Vagina (tissue), 2 donors: ENCODE data around the gene YLPM1. TPM values are rescaled to one million over a fixed set of nuclear protein-coding genes. Genes with fewer than 3 reads are reported as not detected.

ENCODE experiments used
- DNase-seq, 2 donors: peaks; one replicate each; pipeline ENCODE4 v3.0.0-alpha.2; 2017; ENCODE audit errors: extremely low spot score in 2 of 2
- H3K27ac ChIP-seq: fragments of 200-600 bp; sonication (generic); one replicate; pipeline ENCODE4 v1.5.1; 2019
- H3K27me3 ChIP-seq: fragments of 200-600 bp; sonication (generic); one replicate; pipeline ENCODE4 v1.5.1; 2019
- H3K36me3 ChIP-seq, 2 donors: fragments of 200-600 bp; sonication (generic); one replicate each; pipeline ENCODE4 v1.5.1; 2017 to 2019
- H3K4me1 ChIP-seq: fragments of 200-600 bp; sonication (generic); one replicate; pipeline ENCODE4 v1.5.1; 2019
- H3K4me3 ChIP-seq, 2 donors: fragments of 200-600 bp; sonication (generic); 1 replicate in 1 of 2; 2 replicates in 1 of 2; pipeline ENCODE4 v1.5.1; 2016 to 2019
- H3K9me3 ChIP-seq: fragments of 200-600 bp; sonication (generic); one replicate; pipeline ENCODE4 v1.5.1; 2019
- CTCF ChIP-seq, 3 experiments: fragments of 450-650 bp in 2 of 3; fragments of 200-600 bp in 1 of 3; sonication (generic) in 1 of 3; IDR thresholded peaks; one replicate each; pipeline ENCODE4 v1.5.1; 2017 to 2019; ENCODE audit warnings: antibody characterized with exemption in 3 of 3, mild to moderate bottlenecking in 2 of 3, moderate library complexity in 2 of 3
- POLR2A ChIP-seq, 2 donors: fragments of 450-650 bp; IDR thresholded peaks; one replicate each; pipeline ENCODE4 v1.6.1; 2017; ENCODE audit warnings: antibody characterized with exemption in 2 of 2, mild to moderate bottlenecking in 2 of 2, moderate library complexity in 2 of 2
- POLR2AphosphoS5 ChIP-seq, 2 donors: sonication (generic); formaldehyde crosslinking; IDR thresholded peaks; one replicate each; pipeline ENCODE4 v1.9.0; 2017; ENCODE audit warnings: antibody characterized with exemption in 2 of 2, mild to moderate bottlenecking in 2 of 2, low read depth in 1 of 2; ENCODE audit not compliant: insufficient read depth in 1 of 2
- intact Hi-C: fragments of 100-400 bp; cut with DNase I; formaldehyde crosslinking; loops from one replicate; pipeline ENCODE4 v1.15.1; 2023
- total RNA-seq: library from RNA; depleted of rRNA; stranded (reverse); fragments of >200 nt; gene quantifications from one replicate; pipeline ENCODE4 v1.2.3, GENCODE V29; 2016

Gene YLPM1
- total RNA-seq, 1 donor from 2014 or later: 50.3 TPM

- intact Hi-C loops: no loop called here
- no peaks in the 10 kb centered on the region for H3K36me3 ChIP-seq
- H3K27ac ChIP-seq: no peak overlapping the region
- TF ChIP-seq POLR2A (IDR thresholded peaks at IDR 0.05) (no peak), POLR2AphosphoS5 (IDR thresholded peaks at IDR 0.05; ENCODE audit: insufficient read depth in 1 of 2, low read depth in 1 of 2) (no peak), CTCF (IDR thresholded peaks at IDR 0.05) (no peak)
- no peak overlapping the region for H3K4me3 ChIP-seq
- H3K27me3 ChIP-seq: no peaks in the 10 kb centered on the region
- H3K9me3 ChIP-seq: no peaks in the 10 kb centered on the region
- no peaks in the 10 kb centered on the region for H3K4me1 ChIP-seq
- peak in 1 of 2 donors; percentile 16 for DNase-seq
These were observed 103.7 kb downstream of the YLPM1 start for GRCh38 chr14:74866708-74867389.

DNA sequence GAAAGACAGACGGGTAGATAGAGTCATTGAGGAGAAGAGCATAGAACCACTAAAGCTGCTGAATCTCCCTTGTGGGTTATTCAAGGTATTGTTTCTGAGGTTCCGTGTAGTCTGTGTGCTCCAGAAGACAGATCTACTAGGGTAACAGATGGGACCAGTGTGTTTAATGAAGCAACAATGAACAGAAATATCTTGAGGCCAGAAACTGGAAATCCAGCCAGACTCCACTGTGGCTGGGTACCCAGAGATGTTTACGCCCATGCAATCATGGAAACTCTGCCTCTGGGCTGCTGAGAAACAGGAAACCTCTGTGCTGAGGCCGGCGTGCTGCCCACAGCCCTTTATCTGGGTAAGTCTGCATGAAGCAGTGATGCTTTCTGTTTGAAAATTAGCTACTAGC lies 104.6 kb downstream of the YLPM1 start:
- Histone ChIP-seq H3K27ac (no peak overlapping the region), H3K36me3 (no peaks in the 10 kb centered on the region), H3K4me1 (no peaks in the 10 kb centered on the region), H3K4me3 (no peak overlapping the region), H3K27me3 (no peaks in the 10 kb centered on the region), H3K9me3 (no peaks in the 10 kb centered on the region)
- intact Hi-C loops: no loop called here
- no peak for TF ChIP-seq POLR2A (IDR thresholded peaks at IDR 0.05)
- TF ChIP-seq CTCF (IDR thresholded peaks at IDR 0.05): no peak
- TF ChIP-seq POLR2AphosphoS5 (IDR thresholded peaks at IDR 0.05; ENCODE audit: insufficient read depth in 1 of 2, low read depth in 1 of 2): no peak
- peak in 1 of 2 donors; percentile 40 for DNase-seq

DNA sequence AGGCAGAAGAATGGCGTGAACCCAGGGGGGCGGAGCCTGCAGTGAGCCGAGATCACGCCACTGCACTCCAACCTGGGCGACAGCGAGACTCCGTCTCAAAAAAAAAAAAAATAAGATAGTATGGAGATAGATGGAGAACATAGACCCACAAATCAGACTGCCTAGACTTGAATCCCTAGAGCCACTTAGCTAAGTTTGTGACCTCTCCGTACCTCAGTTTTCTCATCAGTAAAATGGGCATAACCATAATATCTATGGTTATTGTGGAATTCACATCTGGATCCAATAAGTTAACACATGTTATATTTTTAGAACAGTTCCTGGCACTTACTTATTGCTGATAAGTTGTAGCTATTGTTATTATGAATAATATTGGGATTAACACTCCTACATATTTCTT lies 105.6 kb downstream of the YLPM1 start:
- H3K27me3 ChIP-seq: no peaks in the 10 kb centered on the region
- intact Hi-C loops: no loop called here
- no peaks in the 10 kb centered on the region for H3K4me1 ChIP-seq
- no peaks in the 10 kb centered on the region for H3K36me3 ChIP-seq
- no peak for DNase-seq
- H3K27ac ChIP-seq: no peak overlapping the region
- H3K9me3 ChIP-seq: no peaks in the 10 kb centered on the region
- H3K4me3 ChIP-seq: no peak overlapping the region
- TF ChIP-seq POLR2A (IDR thresholded peaks at IDR 0.05) (no peak), POLR2AphosphoS5 (IDR thresholded peaks at IDR 0.05; ENCODE audit: insufficient read depth in 1 of 2, low read depth in 1 of 2) (no peak), CTCF (IDR thresholded peaks at IDR 0.05) (no peak)

DNA sequence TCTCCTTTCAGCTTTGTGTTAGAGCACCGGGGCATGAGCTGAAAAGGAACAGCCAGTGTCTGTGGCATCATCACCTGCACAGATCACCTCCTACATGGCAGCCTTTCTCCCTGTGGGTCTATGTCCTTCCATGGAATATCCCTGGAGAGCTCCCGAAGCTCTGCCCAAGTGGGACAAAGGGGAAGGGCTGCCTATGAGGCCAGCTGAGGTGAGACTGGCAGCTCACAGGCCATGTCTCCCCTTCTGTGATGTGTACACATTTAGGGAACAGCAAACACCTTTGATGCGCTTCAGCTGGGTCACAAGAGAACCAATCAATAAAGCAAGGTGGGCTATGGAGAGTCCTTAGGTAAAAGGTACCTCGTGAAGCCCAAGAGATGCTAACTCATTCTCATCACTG lies 108.7 kb downstream of the YLPM1 start:
- intact Hi-C loops: no loop called here
- no peaks in the 10 kb centered on the region for H3K36me3 ChIP-seq

More for the DNA sequence above, 108.7 kb downstream of the YLPM1 start:
- Histone ChIP-seq H3K4me1 (no peaks in the 10 kb centered on the region), H3K4me3 (no peak overlapping the region), H3K9me3 (no peaks in the 10 kb centered on the region), H3K27ac (no peak overlapping the region), H3K27me3 (no peaks in the 10 kb centered on the region)
- TF ChIP-seq POLR2AphosphoS5 (IDR thresholded peaks at IDR 0.05; ENCODE audit: insufficient read depth in 1 of 2, low read depth in 1 of 2) (no peak), POLR2A (IDR thresholded peaks at IDR 0.05) (no peak), CTCF (IDR thresholded peaks at IDR 0.05) (no peak)
- no peak for DNase-seq
